Sigmoid colon (tissue), 4 donors: Measurements from ENCODE around the gene GDF2.

Experiments
- CTCF ChIP-seq, 4 experiments: fragments of 450-650 bp in 3 of 4; fragments of 200-600 bp in 1 of 4; IDR thresholded peaks; one replicate each; pipeline ENCODE4 v1.5.1; 2016 to 2019; ENCODE audit warnings: antibody characterized with exemption in 4 of 4, mild to moderate bottlenecking in 3 of 4, moderate library complexity in 2 of 4
- EP300 ChIP-seq, 4 donors: sonication (generic); formaldehyde crosslinking; IDR thresholded peaks; one replicate each; pipeline ENCODE4 v1.6.1; 2017; ENCODE audit warnings: antibody characterized with exemption in 4 of 4
- POLR2A ChIP-seq, 2 donors: fragments of 450-650 bp; IDR thresholded peaks; one replicate each; pipeline ENCODE4 v1.6.1; 2016; ENCODE audit warnings: antibody characterized with exemption in 2 of 2, mild to moderate bottlenecking in 2 of 2, moderate library complexity in 2 of 2

GRCh38 chr10:47365431-47366180 is 43.4 kb downstream of the GDF2 start:
- TF ChIP-seq CTCF (IDR thresholded peaks at IDR 0.05) (no peak), POLR2A (IDR thresholded peaks at IDR 0.05) (no peak), EP300 (IDR thresholded peaks at IDR 0.05) (no peak)
